Left ventricle myocardium superior (tissue), 1 donor: Measurements from ENCODE around the gene KCNS1. TPM values are rescaled to one million over a fixed set of nuclear protein-coding genes. Genes with fewer than 3 reads are reported as not detected.
"Not testable (repeated sequence)": the region's sequence is repeated elsewhere in the genome, so short reads cannot be mapped to it uniquely, and the experiment has no call there.

Source experiments
- ATAC-seq: fragments of 200-7000 bp; cut with Tn5 transposase; one replicate; pipeline ENCODE4 v1.9.1; 2020; ENCODE audit warnings: mild to moderate bottlenecking, moderate library complexity
- DNase-seq: peaks from one replicate; pipeline ENCODE4 v3.0.0-alpha.2; 2020
- intact Hi-C: fragments of 100-400 bp; cut with micrococcal nuclease; formaldehyde crosslinking; loops from one replicate; pipeline ENCODE4 v1.11.0; 2022
- long read RNA-seq: library from polyadenylated mRNA; unstranded; transcript quantifications from one replicate; pipeline ENCODE4 v2.0.0, GENCODE V29; 2021
- total RNA-seq: library from RNA; stranded (reverse); fragmentation: NEBNext Ultra II Directional; extraction: Animal tissue kit (Norgen Biotek cat#: 25700); gene quantifications from one replicate; pipeline ENCODE4 v1.2.1, GENCODE V29; 2021
- donor health status: DM: no; HTN: yes; CAD: no; lungs with severe emphysema.

Gene KCNS1, protein sequence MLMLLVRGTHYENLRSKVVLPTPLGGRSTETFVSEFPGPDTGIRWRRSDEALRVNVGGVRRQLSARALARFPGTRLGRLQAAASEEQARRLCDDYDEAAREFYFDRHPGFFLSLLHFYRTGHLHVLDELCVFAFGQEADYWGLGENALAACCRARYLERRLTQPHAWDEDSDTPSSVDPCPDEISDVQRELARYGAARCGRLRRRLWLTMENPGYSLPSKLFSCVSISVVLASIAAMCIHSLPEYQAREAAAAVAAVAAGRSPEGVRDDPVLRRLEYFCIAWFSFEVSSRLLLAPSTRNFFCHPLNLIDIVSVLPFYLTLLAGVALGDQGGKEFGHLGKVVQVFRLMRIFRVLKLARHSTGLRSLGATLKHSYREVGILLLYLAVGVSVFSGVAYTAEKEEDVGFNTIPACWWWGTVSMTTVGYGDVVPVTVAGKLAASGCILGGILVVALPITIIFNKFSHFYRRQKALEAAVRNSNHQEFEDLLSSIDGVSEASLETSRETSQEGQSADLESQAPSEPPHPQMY
- total RNA-seq, result not detected
- long read RNA-seq, result 0 reads

DNA sequence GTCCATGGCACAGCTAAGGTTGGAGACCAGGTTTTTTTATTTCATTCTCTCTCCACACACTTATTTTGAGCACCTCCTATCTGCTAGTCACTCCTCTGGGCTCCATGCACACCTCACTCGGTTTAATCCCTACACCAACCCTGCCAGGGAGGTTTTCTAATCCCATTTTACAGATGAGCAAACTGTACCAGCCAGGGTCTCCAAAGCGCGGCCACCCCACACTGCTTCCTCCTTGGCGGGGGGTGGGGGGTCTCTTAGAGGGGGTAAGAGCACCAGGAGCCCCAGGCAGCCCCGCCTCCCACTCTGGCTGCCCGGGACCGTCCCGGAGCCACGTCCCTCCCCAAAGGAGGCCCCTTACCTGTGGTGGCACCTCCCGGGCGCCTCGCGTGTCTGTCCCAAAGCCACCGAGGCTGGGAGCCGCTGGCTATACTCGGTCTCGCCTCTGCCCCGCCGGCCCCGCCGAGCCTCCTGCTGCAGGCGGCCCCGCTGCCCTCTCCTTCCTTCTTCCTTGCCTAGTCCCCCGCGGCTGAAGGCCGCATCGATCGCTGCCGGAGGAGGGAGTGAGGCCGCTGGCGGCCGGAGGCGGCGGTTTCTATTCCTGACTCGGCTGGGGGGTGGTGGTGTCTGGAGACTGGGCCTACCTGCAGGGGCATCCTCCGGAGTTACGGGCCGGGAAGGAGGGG is at the start of gene KCNS1:
TSS of gene KCNS1 (minus strand) at position 565 of the 683 bp plus-strand sequence. CDS start 1,891 bp downstream, outside the sequence.
- ATAC-seq, result no peak
- DNase-seq, result no peak
- intact Hi-C loops, result no loop called here

DNA sequence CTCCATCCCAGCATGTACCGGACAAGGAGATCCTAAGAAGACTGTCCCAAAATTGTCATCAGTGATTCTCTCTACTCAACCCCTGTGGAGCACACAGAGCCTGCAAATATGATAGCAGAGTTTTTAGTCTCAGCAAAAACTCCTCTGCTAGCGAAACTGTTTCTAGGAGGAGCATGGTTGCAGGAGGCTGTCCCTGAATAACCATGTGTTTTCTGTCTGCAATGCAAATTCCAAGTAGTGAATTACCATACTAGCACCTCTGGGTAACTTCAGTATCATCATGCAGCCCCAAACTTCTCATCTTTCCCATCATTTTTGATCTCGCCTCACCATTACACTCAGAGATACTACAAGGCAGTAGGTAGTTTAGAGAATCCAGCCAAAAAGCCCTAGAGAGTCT is 48.1 kb upstream of the KCNS1 start:
- intact Hi-C loops, result no loop called here
- DNase-seq (no peak), ATAC-seq (no peak)

- ATAC-seq, result no peak
- no peak for DNase-seq
- intact Hi-C loops, result no loop called here
Measured at GRCh38 chr20:45140836-45141235, 39.9 kb upstream of the KCNS1 start.

DNA sequence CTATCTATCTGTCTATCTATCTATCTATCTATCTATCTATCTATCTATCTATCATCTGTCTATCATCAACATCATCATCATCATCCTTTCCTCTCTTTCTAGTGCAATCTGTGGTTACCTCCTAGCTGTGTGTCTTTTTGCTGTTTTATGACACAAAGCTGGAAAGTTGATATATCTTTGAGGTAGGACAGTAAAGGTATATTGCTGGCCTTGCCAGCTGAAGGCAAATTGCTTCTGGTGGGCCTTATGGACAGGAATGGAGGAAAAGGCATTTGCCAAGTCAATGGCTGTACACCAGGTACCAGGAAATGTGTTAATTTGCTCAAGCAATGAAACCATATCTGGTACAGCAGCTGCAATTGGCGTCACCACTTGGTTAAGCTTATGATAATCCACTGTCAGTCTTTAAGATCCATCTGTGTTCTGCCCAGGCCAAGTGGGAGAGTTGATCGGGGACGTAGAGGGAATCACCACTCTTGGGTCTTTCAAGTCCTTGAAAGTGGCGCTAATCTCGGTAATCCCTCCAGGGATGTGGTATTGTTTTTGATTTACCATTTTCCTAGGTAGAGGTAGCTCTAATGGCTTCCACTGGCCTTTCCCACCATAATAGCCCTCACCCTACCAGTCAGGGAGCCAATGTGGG is 38.9 kb upstream of the KCNS1 start:
- ATAC-seq, intact Hi-C loops, DNase-seq: not testable (repeated sequence)

- intact Hi-C loops, result no loop called here
- DNase-seq (peak; percentile 49), ATAC-seq (no peak)
Measured at GRCh38 chr20:45138561-45139300, 37.8 kb upstream of the KCNS1 start.

GRCh38 chr20:45136911-45137310 is 36.0 kb upstream of the KCNS1 start:
- DNase-seq, result no peak
- intact Hi-C loops, result no loop called here
- no peak for ATAC-seq

DNA sequence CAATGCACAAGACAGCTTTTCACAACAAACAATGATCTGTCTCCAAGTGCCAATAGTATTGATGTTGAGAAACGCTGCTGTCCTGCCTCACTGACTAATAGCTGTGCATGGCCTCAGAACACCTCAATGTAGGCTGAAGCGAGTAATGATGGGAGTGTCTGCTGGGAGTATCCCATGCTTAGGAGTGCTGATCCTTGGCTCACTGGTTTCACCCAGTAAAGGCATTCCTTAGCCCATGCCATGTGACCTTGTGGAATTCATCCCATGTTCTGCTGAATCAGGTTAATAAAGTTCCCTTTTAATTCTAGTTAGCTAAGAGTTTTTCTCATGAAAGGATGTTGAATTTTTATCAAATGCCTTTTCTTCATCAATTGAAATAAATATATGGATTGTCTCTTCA is 27.2 kb upstream of the KCNS1 start:
- no peak for ATAC-seq
- intact Hi-C loops, result no loop called here
- no peak for DNase-seq

DNA sequence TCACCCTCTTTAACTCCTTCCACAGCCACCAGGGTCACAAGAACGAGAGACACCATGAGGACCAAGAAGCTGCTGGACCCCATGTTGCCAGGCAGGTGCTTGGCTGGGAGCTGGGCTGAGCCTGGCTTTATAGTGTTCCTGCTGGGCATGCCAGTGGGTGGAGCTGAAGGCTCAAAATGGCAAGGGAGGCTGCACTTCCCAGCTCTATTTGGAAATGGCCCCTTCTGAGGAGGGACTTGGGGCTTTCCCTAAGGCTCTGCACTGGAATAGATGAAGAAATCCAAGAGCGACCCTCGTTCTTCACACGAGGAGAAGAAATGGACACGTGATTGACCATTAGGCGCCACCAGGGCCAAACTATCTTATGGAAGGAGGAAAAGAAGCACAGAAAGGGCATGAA is 23.4 kb upstream of the KCNS1 start, which contains the start of gene WFDC12:
TSS of gene WFDC12 (minus strand) at position 101 of the 400 bp plus-strand sequence. CDS start at position 83, 18 bp downstream.
- DNase-seq (no peak), ATAC-seq (no peak)
- intact Hi-C loops, result no loop called here

DNA sequence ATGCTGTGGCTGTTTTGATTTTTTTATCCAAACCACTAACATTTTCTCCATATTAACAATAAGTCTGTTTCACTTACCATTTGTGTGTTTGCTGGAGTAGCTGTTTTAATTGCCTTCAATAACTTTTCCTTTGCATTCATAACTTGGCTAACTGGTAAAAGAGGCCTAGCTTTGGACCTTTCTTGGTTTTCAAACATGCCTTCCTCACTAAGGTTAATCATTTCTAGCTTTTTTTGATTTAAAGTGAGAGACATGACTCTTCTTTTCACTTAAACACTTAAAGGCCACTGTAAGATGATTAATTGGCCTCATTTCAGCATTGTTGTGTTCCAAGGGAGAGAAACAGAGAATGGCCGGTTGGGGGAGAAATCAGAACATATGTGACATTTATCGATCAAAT is 20.5 kb upstream of the KCNS1 start:
- DNase-seq, result no peak
- intact Hi-C loops, result no loop called here
- no peak for ATAC-seq

DNA sequence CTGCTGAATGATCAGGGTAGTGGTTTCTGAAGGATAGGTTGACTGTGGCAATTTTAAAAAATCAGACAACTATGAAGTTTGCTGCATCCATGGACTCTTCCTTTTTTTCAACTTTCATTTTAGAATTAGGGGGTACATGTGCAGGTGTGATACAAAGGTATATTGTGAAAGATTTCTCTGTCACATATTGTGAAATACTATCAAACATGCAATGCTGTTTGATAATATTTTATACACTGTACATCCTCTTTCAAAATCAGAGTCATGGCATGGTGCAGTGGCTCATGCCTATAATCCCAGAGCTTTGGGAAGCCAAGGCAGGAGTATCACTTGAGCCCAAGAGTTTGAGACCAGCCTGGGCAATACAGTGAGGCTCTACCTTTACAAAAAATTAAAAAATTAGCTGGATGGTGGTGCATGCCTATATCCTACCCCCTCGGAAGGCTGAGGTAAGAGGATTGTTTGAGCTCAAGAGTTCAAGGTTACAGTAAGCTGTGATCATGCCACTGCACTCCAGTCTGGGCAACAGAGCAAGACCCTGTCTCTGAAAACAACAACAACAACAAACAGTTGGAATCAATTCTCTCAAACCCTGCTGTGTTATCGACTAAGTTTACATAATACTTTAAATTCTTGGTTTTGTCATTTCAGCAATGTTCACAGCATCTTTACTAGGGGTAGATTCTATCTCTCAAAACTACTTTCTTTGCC is 18.8 kb upstream of the KCNS1 start:
- ATAC-seq, result no peak
- no peak for DNase-seq
- intact Hi-C loops, result no loop called here

DNA sequence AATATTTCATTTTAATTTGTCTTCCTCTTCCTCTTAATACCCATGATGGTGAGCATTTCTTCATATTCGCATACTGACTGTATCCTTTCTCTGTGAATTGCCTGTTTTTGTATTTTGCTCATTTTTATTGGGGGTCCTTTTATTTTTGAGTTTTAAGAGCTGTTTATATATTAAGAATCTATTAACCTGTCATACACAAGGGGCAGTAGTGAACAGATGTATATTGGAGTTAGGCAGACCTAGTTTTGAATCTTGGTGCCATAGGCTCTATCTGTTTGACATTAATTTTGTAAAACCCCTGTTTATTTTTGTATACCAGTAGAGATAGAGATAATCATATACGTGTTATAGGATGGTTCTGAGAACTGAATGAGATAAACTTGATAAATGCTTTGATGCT is 17.1 kb upstream of the KCNS1 start:
- intact Hi-C loops, result no loop called here
- DNase-seq (no peak), ATAC-seq (no peak)

- intact Hi-C loops, result no loop called here
- no peak for ATAC-seq
- no peak for DNase-seq
Measured at GRCh38 chr20:45117581-45117980, 16.7 kb upstream of the KCNS1 start.

DNA sequence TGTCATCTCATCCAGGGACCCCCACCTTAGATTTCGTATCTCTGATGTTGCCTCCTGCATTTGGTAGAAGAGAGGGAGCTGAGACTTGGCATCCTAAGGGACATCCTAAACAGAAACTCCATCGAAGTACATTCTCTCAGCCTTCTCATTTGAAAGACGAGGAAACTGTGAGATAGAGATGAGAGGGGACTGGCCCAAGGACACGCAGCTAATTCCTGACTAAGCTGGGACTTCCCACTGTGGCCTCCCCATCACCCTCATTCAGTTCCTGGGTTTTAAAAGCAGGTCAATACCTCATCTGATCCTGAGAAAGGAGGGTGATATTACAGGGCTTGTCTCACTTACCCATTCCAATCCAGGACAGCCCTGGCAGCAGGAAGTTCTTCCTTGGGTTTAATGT is 14.9 kb upstream of the KCNS1 start:
- no peak for ATAC-seq
- intact Hi-C loops, result no loop called here
- no peak for DNase-seq

DNA sequence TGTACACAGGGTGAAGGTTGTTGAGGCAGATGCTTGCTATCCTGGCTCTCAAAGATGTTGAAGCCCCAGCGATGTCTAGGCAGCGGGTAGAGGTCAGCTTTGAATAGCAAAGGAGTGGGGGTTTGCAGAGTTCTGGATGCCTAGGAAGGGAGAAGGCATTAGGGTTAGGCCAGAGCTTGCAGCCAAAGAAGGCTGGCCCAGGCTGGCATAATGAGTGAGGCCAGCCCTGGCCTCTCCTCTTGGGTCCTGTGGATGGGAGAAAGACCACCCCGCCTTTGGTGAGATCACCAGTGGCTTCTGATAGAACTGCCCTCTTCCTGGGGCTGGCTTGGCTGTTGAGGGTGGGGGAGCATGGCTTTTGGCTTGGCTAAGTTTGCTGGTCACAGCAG is 14.5 kb upstream of the KCNS1 start:
- ATAC-seq, result no peak
- intact Hi-C loops, result no loop called here
- no peak for DNase-seq

DNA sequence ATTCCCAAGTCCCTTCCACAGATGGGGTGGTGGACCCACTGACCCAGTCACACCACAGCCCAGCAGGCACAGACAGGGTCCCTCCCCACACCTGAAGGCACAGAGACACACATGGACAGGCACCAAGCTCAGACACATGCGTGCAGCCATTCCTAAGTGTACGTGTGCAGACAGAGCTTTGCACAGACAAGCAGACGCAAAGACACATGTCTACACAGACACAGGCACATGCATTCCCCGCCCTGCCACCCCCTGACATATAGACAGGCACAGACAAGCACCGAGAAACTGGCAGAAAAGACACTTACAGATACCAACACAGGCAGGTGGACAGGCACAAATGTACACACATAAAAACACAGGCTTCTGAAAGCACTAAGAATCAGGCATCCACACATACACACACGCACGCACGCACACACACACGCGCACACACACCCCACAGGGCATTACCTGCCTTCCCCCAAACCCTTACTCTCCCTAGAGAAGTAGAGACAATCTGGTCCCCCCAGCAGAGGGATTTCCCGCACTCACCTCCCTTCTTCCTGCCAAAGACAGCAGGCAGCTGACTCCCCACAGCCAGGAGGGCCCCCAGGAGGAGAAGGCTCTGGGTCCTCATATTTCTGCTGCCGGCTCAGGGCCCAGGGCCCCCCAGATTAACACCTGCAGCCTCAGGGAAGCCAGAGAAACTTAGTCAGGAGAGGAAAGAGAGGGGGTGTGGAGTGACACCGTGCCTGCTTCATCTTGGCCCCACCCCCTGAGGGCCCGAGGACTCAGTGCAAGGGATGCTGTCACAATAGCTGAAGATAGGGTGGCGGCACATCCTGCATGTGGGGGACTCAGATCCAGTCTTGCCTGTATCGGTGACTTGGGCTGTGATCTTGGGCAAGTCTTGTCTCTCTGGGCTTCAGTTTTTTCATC is 13.8 kb upstream of the KCNS1 start, which contains the start of gene WFDC5:
TSS of gene WFDC5 (minus strand) at position 710 of the 921 bp plus-strand sequence. CDS start at position 619, 91 bp downstream.
- DNase-seq (no peak), ATAC-seq (no peak)
- intact Hi-C loops, result no loop called here

GRCh38 chr20:45113865-45114264 is 12.9 kb upstream of the KCNS1 start:
- intact Hi-C loops, result no loop called here
- ATAC-seq (no peak), DNase-seq (no peak)

- ATAC-seq (no peak), DNase-seq (no peak)
- intact Hi-C loops, result no loop called here
Measured at GRCh38 chr20:45112754-45113153, 11.8 kb upstream of the KCNS1 start.
